Kasumi-1 (cell line): ENCODE data around the gene CABCOCO1.

Experiments used
- DNase-seq, 2 experiments: peaks; one replicate each; lab custom pipeline; 2025; lab: John Stamatoyannopoulos, UW

Gene CABCOCO1

GRCh38 chr10:61786728-61787127, 124.0 kb downstream of the CABCOCO1 start:
- no peak for DNase-seq

- no peak for DNase-seq
Observed at GRCh38 chr10:61787170-61787569, 124.4 kb downstream of the CABCOCO1 start.

- DNase-seq = no peak
Observed at GRCh38 chr10:61789031-61789430, 126.3 kb downstream of the CABCOCO1 start.

- no peak for DNase-seq
Observed at GRCh38 chr10:61791216-61791615, 128.5 kb downstream of the CABCOCO1 start.

GRCh38 chr10:61792097-61792716, 129.5 kb downstream of the CABCOCO1 start:
- DNase-seq = no peak

GRCh38 chr10:61792921-61793320, 130.2 kb downstream of the CABCOCO1 start:
- DNase-seq = no peak

GRCh38 chr10:61793760-61794703, 131.3 kb downstream of the CABCOCO1 start:
- DNase-seq = no peak

GRCh38 chr10:61795147-61795546, 132.4 kb downstream of the CABCOCO1 start:
- DNase-seq = no peak

GRCh38 chr10:61795551-61795950, 132.8 kb downstream of the CABCOCO1 start:
- DNase-seq = peak; percentile 16 to 26

- DNase-seq = no peak
Observed at GRCh38 chr10:61796785-61797184, 134.1 kb downstream of the CABCOCO1 start.

GRCh38 chr10:61797304-61798153, 134.8 kb downstream of the CABCOCO1 start:
- DNase-seq = no peak

GRCh38 chr10:61798713-61799112, 136.0 kb downstream of the CABCOCO1 start:
- DNase-seq = no peak

- DNase-seq = no peak
Observed at GRCh38 chr10:61801484-61801883, 138.8 kb downstream of the CABCOCO1 start.

- DNase-seq = no peak
Observed at GRCh38 chr10:61803269-61803668, 140.5 kb downstream of the CABCOCO1 start.

- DNase-seq = no peak
Observed at GRCh38 chr10:61804414-61804813, 141.7 kb downstream of the CABCOCO1 start.

- no peak for DNase-seq
Observed at GRCh38 chr10:61805091-61805490, 142.4 kb downstream of the CABCOCO1 start.

- no peak for DNase-seq
Observed at GRCh38 chr10:61810263-61810662, 147.5 kb downstream of the CABCOCO1 start.

- DNase-seq = no peak
Observed at GRCh38 chr10:61812052-61812721, 149.5 kb downstream of the CABCOCO1 start.

- no peak for DNase-seq
Observed at GRCh38 chr10:61812920-61813319, 150.2 kb downstream of the CABCOCO1 start.

GRCh38 chr10:61814160-61814559, 151.4 kb downstream of the CABCOCO1 start:
- no peak for DNase-seq

- no peak for DNase-seq
Observed at GRCh38 chr10:61815496-61815895, 152.8 kb downstream of the CABCOCO1 start.
